K562 (cell line): ENCODE results near the gene ATG12.

ENCODE experiments used
- CHD2 ChIP-seq: IDR thresholded peaks from 2 replicates; pipeline ENCODE4 v1.6.1; 2011; ENCODE audit warnings: low read depth, low read length
- ERF ChIP-seq: fragments of 450-650 bp; formaldehyde crosslinking; IDR thresholded peaks from 2 replicates; pipeline ENCODE4 v1.4.0; 2020; ENCODE audit warnings: mild to moderate bottlenecking, mixed read lengths
- MAX ChIP-seq: sonication (generic); formaldehyde crosslinking; IDR thresholded peaks from 2 replicates; pipeline ENCODE4 v1.9.0; 2022; ENCODE audit warnings: mild to moderate bottlenecking, missing genetic modification reagents
- POLR2A ChIP-seq: fragments of 450-650 bp; conservative IDR thresholded peaks from 2 replicates; pipeline ENCODE4 v1.6.1; 2016
- RNF2 ChIP-seq: sonication (generic); IDR thresholded peaks from 2 replicates; pipeline ENCODE4 v1.6.1; 2016
- SMARCA5 ChIP-seq: fragments of 450-650 bp; IDR thresholded peaks from 2 replicates; pipeline ENCODE4 v1.6.1; 2016
- ZNF24 ChIP-seq: fragments of 450-650 bp; IDR thresholded peaks from 2 replicates; pipeline ENCODE4 v1.6.1; 2016
- ZNF263 ChIP-seq: sonication (generic); formaldehyde crosslinking; IDR thresholded peaks from 2 replicates; pipeline ENCODE4 v1.8.0; 2022; ENCODE audit warnings: mild to moderate bottlenecking, missing genetic modification reagents, borderline replicate concordance
- ZNF324 ChIP-seq: fragments of 250-450 bp; sonication (Bioruptor Pico); IDR thresholded peaks from 2 replicates; pipeline ENCODE4 v1.4.0; 2020; ENCODE audit warnings: mild to moderate bottlenecking
- TF ChIP-seq, protein P1 (sequence below), 3 experiments: IDR thresholded peaks in 2 of 3; conservative IDR thresholded peaks in 1 of 3; 2 replicates each; pipeline ENCODE4 v1.5.1; 2011 to 2012; ENCODE audit warnings: low read length in 3 of 3, mild to moderate bottlenecking in 3 of 3, control low read depth in 2 of 3, improper control_type of control experiment in 1 of 3, inconsistent platforms in 1 of 3, low read depth in 1 of 3, mixed read lengths in 1 of 3, moderate library complexity in 1 of 3; ENCODE audit not compliant: insufficient read depth in 2 of 3
- TF ChIP-seq, protein P2 (sequence below): sonication (generic); formaldehyde crosslinking; IDR thresholded peaks from 2 replicates; pipeline ENCODE4 v1.9.0; 2022; ENCODE audit warnings: mild to moderate bottlenecking, missing genetic modification reagents
- TF ChIP-seq, protein P3 (sequence below): fragments of 450-650 bp; formaldehyde crosslinking; IDR thresholded peaks from 2 replicates; pipeline ENCODE4 v1.4.0; 2022; ENCODE audit warnings: missing genetic modification characterization

DNA sequence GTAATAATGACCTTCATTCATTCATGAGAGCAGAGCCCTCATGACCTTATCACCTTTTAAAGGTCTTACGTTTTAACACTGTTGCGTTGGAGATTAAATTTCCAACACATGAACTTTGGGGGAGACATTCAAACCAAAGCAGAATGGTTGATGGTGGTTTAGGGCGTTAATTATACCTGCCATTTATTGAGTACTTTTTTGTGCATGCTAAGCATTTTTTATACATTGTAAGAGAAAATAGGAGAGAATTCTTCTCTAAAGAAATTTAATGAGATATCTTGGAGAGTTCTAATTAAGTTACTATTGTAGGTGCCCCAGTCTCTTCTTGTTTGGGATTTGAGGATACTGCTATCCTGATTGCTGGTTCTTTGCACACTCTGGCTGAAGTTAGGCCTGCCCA lies 12.8 kb upstream of the ATG12 start:
- TF ChIP-seq MAX (no peak), ZNF324 (CRISPR knock-in tag) (no peak), RNF2 (no peak), ZNF24 (no peak), CHD2 (no peak), POLR2A (no peak), ERF (CRISPR knock-in tag) (no peak), ZNF263 (CRISPR knock-in tag) (no peak), SMARCA5 (no peak)
- TF ChIP-seq, protein P1, sequence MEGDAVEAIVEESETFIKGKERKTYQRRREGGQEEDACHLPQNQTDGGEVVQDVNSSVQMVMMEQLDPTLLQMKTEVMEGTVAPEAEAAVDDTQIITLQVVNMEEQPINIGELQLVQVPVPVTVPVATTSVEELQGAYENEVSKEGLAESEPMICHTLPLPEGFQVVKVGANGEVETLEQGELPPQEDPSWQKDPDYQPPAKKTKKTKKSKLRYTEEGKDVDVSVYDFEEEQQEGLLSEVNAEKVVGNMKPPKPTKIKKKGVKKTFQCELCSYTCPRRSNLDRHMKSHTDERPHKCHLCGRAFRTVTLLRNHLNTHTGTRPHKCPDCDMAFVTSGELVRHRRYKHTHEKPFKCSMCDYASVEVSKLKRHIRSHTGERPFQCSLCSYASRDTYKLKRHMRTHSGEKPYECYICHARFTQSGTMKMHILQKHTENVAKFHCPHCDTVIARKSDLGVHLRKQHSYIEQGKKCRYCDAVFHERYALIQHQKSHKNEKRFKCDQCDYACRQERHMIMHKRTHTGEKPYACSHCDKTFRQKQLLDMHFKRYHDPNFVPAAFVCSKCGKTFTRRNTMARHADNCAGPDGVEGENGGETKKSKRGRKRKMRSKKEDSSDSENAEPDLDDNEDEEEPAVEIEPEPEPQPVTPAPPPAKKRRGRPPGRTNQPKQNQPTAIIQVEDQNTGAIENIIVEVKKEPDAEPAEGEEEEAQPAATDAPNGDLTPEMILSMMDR (IDR thresholded peaks at IDR 0.05 in 2 of 3, conservative IDR thresholded peaks at IDR 0.05 in 1 of 3; ENCODE audit: insufficient read depth in 2 of 3, low read depth in 1 of 3, low read length in 3 of 3) = no peak
- TF ChIP-seq, protein P2, sequence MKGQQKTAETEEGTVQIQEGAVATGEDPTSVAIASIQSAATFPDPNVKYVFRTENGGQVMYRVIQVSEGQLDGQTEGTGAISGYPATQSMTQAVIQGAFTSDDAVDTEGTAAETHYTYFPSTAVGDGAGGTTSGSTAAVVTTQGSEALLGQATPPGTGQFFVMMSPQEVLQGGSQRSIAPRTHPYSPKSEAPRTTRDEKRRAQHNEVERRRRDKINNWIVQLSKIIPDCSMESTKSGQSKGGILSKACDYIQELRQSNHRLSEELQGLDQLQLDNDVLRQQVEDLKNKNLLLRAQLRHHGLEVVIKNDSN = no peak
- TF ChIP-seq, protein P3, sequence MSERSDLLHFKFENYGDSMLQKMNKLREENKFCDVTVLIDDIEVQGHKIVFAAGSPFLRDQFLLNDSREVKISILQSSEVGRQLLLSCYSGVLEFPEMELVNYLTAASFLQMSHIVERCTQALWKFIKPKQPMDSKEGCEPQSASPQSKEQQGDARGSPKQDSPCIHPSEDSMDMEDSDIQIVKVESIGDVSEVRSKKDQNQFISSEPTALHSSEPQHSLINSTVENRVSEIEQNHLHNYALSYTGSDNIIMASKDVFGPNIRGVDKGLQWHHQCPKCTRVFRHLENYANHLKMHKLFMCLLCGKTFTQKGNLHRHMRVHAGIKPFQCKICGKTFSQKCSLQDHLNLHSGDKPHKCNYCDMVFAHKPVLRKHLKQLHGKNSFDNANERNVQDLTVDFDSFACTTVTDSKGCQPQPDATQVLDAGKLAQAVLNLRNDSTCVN (CRISPR knock-in tag) = no peak
